Small intestine (tissue), 7 donors: ENCODE measurements around the gene DUOXA2. TPM values are rescaled to one million over a fixed set of nuclear protein-coding genes. Genes with fewer than 3 reads are reported as not detected.

Experiments used
- DNase-seq, 2 donors: peaks; one replicate each; pipeline versions ENCODE4 v3.0.0 to v3.0.0-alpha.2; 2013
- FAIRE-seq: peaks from 2 replicates; lab custom pipeline; 2012; peaks lifted over from hg19 to GRCh38; lab: Jason Lieb, UNC
- H3K27ac ChIP-seq, 3 donors: one replicate each; pipeline ENCODE4 v1.5.1; 2013; ENCODE audit warnings: low read length in 2 of 3, mild to moderate bottlenecking in 2 of 3, control low read depth in 1 of 3, inconsistent platforms in 1 of 3, low read depth in 1 of 3, moderate library complexity in 1 of 3
- H3K27me3 ChIP-seq, 3 donors: one replicate each; pipeline ENCODE4 v1.6.1; 2013; ENCODE audit warnings: low read length in 3 of 3, inconsistent platforms in 1 of 3; ENCODE audit not compliant: control insufficient read depth in 3 of 3, insufficient read depth in 3 of 3
- H3K36me3 ChIP-seq, 3 donors: one replicate each; pipeline ENCODE4 v1.6.1; 2013; ENCODE audit warnings: low read length in 3 of 3, inconsistent platforms in 1 of 3, low read depth in 1 of 3, mild to moderate bottlenecking in 1 of 3, moderate library complexity in 1 of 3; ENCODE audit not compliant: control insufficient read depth in 3 of 3, insufficient read depth in 2 of 3
- H3K4me1 ChIP-seq, 3 donors: one replicate each; pipeline ENCODE4 v1.6.1; 2013; ENCODE audit warnings: low read length in 2 of 3, inconsistent platforms in 1 of 3, low read depth in 1 of 3, mild to moderate bottlenecking in 1 of 3, moderate library complexity in 1 of 3; ENCODE audit not compliant: control insufficient read depth in 3 of 3, insufficient read depth in 2 of 3
- H3K4me3 ChIP-seq, 3 donors: one replicate each; pipeline ENCODE4 v1.5.1; 2013; ENCODE audit warnings: low read length in 3 of 3, control low read depth in 1 of 3, inconsistent platforms in 1 of 3, low read depth in 1 of 3, mild to moderate bottlenecking in 1 of 3, moderate library complexity in 1 of 3
- H3K9me3 ChIP-seq, 2 donors: one replicate each; pipeline ENCODE4 v1.6.1; 2013; ENCODE audit warnings: low read depth in 1 of 2, low read length in 1 of 2; ENCODE audit not compliant: control insufficient read depth in 2 of 2, insufficient read depth in 1 of 2
- WGBS, 3 donors: extraction: QIAGEN DNeasy Blood & Tissue Kit; methylation state at CpG; one replicate each; pipeline ENCODE4 v1.1.7; 2013; 5-methylcytosine and 5-hydroxymethylcytosine counted together
- polyA plus RNA-seq, 4 donors: library from polyadenylated mRNA; stranded (reverse) in 3 of 4; unstranded in 1 of 4; fragments of 200-250 nt in 3 of 4; fragments of 120-200 nt in 1 of 4; gene quantifications; one replicate each; pipeline versions ENCODE4 v1.2.1 to v1.2.3, GENCODE V29; 2013
- donor health status: healthy with polysubstance abuse.
- donor health status: control.
- donor health status: control.
- donor health status: Bipolar disorder and iron deficiency.
- donor health status: healthy.

DUOXA2 gene
- polyA plus RNA-seq, 4 donors = 0.12 to 7.5 TPM; not detected in 2

- no peak for FAIRE-seq
- H3K4me3 ChIP-seq = no peak overlapping the region
- no peak for DNase-seq
- H3K27me3 ChIP-seq = peaks cover 7 to 81% (median 60%) of the 10 kb centered on the region in 3 donors
- H3K27ac ChIP-seq = no peak overlapping the region
- H3K4me1 ChIP-seq = peaks cover 0 to 8% (median 0%) of the 10 kb centered on the region in 3 donors
- no peaks in the 10 kb centered on the region for H3K9me3 ChIP-seq
- 5 to 13% (median 11%) methylated on average over 13 of the region's 13 CpGs for WGBS, 3 donors
- no peaks in the 10 kb centered on the region for H3K36me3 ChIP-seq
Measured at GRCh38 chr15:45112143-45112590, 2.0 kb upstream of the DUOXA2 start.

GRCh38 chr15:45112591-45113379 lies 1.3 kb upstream of the DUOXA2 start:
- WGBS, 3 donors = 2 to 3% (median 2%) methylated on average over 47 to 58 of the region's 58 CpGs
- H3K36me3 ChIP-seq = no peaks in the 10 kb centered on the region
- peaks cover 0 to 11% (median 0%) of the 10 kb centered on the region in 3 donors for H3K4me1 ChIP-seq
- no peak for FAIRE-seq
- peaks cover 7 to 87% (median 66%) of the 10 kb centered on the region in 3 donors for H3K27me3 ChIP-seq
- H3K4me3 ChIP-seq = peak overlapping the region in 1 of 3 donors; percentile 26
- peak; percentile 27 to 34 for DNase-seq
- no peak overlapping the region for H3K27ac ChIP-seq
- no peaks in the 10 kb centered on the region for H3K9me3 ChIP-seq

GRCh38 chr15:45113380-45113990 lies 641 bp upstream of the DUOXA2 start:
- FAIRE-seq (no peak), DNase-seq (no peak)
- Histone ChIP-seq H3K27me3 (peaks cover 7 to 86% (median 62%) of the 10 kb centered on the region in 3 donors), H3K9me3 (no peaks in the 10 kb centered on the region), H3K36me3 (no peaks in the 10 kb centered on the region), H3K4me3 (no peak overlapping the region), H3K27ac (no peak overlapping the region), H3K4me1 (peaks cover 0 to 13% (median 0%) of the 10 kb centered on the region in 3 donors)
- WGBS, 3 donors = 8 to 11% (median 8%) methylated on average over 12 to 14 of the region's 14 CpGs

- FAIRE-seq = no peak
- no peak overlapping the region for H3K27ac ChIP-seq
- peaks cover 0 to 13% (median 0%) of the 10 kb centered on the region in 3 donors for H3K4me1 ChIP-seq
- WGBS, 3 donors = 7 to 12% (median 10%) methylated on average over 2 of the region's 2 CpGs
- H3K4me3 ChIP-seq = no peak overlapping the region
- DNase-seq = no peak
- no peaks in the 10 kb centered on the region for H3K36me3 ChIP-seq
- peaks cover 7 to 88% (median 61%) of the 10 kb centered on the region in 3 donors for H3K27me3 ChIP-seq
- no peaks in the 10 kb centered on the region for H3K9me3 ChIP-seq
Measured at GRCh38 chr15:45114751-45115085, 592 bp downstream of the DUOXA2 start.

GRCh38 chr15:45115312-45115820 lies 1.2 kb downstream of the DUOXA2 start:
- peaks cover 0 to 13% (median 0%) of the 10 kb centered on the region in 3 donors for H3K4me1 ChIP-seq
- DNase-seq (no peak), FAIRE-seq (no peak)
- H3K9me3 ChIP-seq = no peaks in the 10 kb centered on the region
- WGBS, 3 donors = 60 to 77% (median 72%) methylated on average over 7 of the region's 7 CpGs
- no peaks in the 10 kb centered on the region for H3K36me3 ChIP-seq
- peaks cover 7 to 84% (median 59%) of the 10 kb centered on the region in 3 donors for H3K27me3 ChIP-seq
- no peak overlapping the region for H3K4me3 ChIP-seq
- no peak overlapping the region for H3K27ac ChIP-seq

GRCh38 chr15:45116006-45116481 lies 1.9 kb downstream of the DUOXA2 start:
- 25 to 60% (median 55%) methylated on average over 19 of the region's 19 CpGs for WGBS, 3 donors
- no peak for FAIRE-seq
- Histone ChIP-seq H3K27ac (no peak overlapping the region), H3K27me3 (peaks cover 7 to 86% (median 59%) of the 10 kb centered on the region in 3 donors), H3K36me3 (no peaks in the 10 kb centered on the region), H3K9me3 (no peaks in the 10 kb centered on the region), H3K4me3 (no peak overlapping the region), H3K4me1 (peaks cover 0 to 13% (median 0%) of the 10 kb centered on the region in 3 donors)
- no peak for DNase-seq

- Histone ChIP-seq H3K4me1 (peaks cover 0 to 13% (median 0%) of the 10 kb centered on the region in 3 donors), H3K27ac (no peak overlapping the region), H3K9me3 (no peaks in the 10 kb centered on the region), H3K27me3 (peaks cover 7 to 88% (median 57%) of the 10 kb centered on the region in 3 donors), H3K36me3 (no peaks in the 10 kb centered on the region), H3K4me3 (no peak overlapping the region)
- DNase-seq (no peak), FAIRE-seq (no peak)
- 8 to 29% (median 23%) methylated on average over 60 to 65 of the region's 65 CpGs for WGBS, 3 donors
Measured at GRCh38 chr15:45116482-45117307, 2.6 kb downstream of the DUOXA2 start.
